IMR-90 (cell line): ENCODE results near the gene DHCR7.

Experiments used
- CTCF ChIP-seq: conservative IDR thresholded peaks from 2 replicates; pipeline ENCODE4 v1.5.1; 2012; ENCODE audit warnings: mild to moderate bottlenecking, low read depth, low read length, improper control_type of control experiment
- POLR2A ChIP-seq: IDR thresholded peaks from 2 replicates; pipeline ENCODE4 v1.6.1; 2012; ENCODE audit warnings: mild to moderate bottlenecking, low read depth, low read length

GRCh38 chr11:71441251-71441650 lies 6.9 kb downstream of the DHCR7 start:
- TF ChIP-seq POLR2A = no peak
- TF ChIP-seq CTCF = no peak
